T-cell (primary cell): ENCODE results near the gene BLOC1S5. TPM values are rescaled to one million over a fixed set of nuclear protein-coding genes. Genes with fewer than 3 reads are reported as not detected.

Source experiments
- ATAC-seq, 4 experiments: fragments of 200-7000 bp in 3 of 4; fragments of 150-1000 bp in 1 of 4; cut with Tn5 transposase; replicated peaks in 1 of 4; 1 replicate in 3 of 4; 2 replicates in 1 of 4; pipeline ENCODE4 v1.10.0; 2021; ENCODE audit warnings: moderate library complexity in 3 of 4, mild to moderate bottlenecking in 2 of 4, moderate number of reproducible peaks in 1 of 4
- CTCF ChIA-PET, 2 donors: fragments of 300-600 bp; sonication (Branson Sonifier 250); formaldehyde crosslinking; loops; one replicate each; lab custom pipeline; 2022; ENCODE audit warnings: antibody characterized with exemption in 2 of 2; lab: Charles Lee
- POLR2A ChIA-PET, 2 donors: fragments of 300-600 bp; sonication (Branson Sonifier 250); formaldehyde crosslinking; loops; one replicate each; lab custom pipeline; 2022; ENCODE audit warnings: antibody characterized with exemption in 2 of 2; lab: Charles Lee
- DNase-seq, 35 experiments: peaks; one replicate each; pipeline versions ENCODE4 v3.0.0 to v3.0.0-alpha.2; 2013 to 2023
- H3K27ac ChIP-seq: one replicate; pipeline ENCODE4 v1.5.1; 2013; ENCODE audit warnings: low read length
- H3K27me3 ChIP-seq, 2 experiments: replicated peaks in 1 of 2; 1 replicate in 1 of 2; 2 replicates in 1 of 2; pipeline versions ENCODE4 v1.6.1 to v1.7.0; 2013; ENCODE audit warnings: low read length in 1 of 2, mixed read lengths in 1 of 2; ENCODE audit not compliant: control insufficient read depth in 2 of 2, insufficient read depth in 2 of 2; ENCODE audit errors: extremely low read depth in 1 of 2
- H3K36me3 ChIP-seq, 2 donors: 1 replicate in 1 of 2; 2 replicates in 1 of 2; pipeline versions ENCODE4 v1.6.1 to v1.7.0; 2013; ENCODE audit warnings: low read length in 1 of 2; ENCODE audit not compliant: control insufficient read depth in 2 of 2, insufficient read depth in 1 of 2; ENCODE audit errors: extremely low read depth in 1 of 2
- H3K4me1 ChIP-seq, 2 experiments: 1 replicate in 1 of 2; 2 replicates in 1 of 2; pipeline versions ENCODE4 v1.6.1 to v1.7.0; 2013; ENCODE audit warnings: low read length in 2 of 2, mixed read lengths in 1 of 2; ENCODE audit not compliant: insufficient read depth in 2 of 2, control insufficient read depth in 1 of 2; ENCODE audit errors: extremely low read depth in 1 of 2
- H3K4me3 ChIP-seq, 2 donors: 1 replicate in 1 of 2; 2 replicates in 1 of 2; pipeline versions ENCODE4 v1.5.1 to v1.7.0; 2013; ENCODE audit warnings: mild to moderate bottlenecking in 2 of 2, low read length in 1 of 2, moderate library complexity in 1 of 2; ENCODE audit not compliant: control insufficient read depth in 1 of 2; ENCODE audit errors: extremely low read depth in 1 of 2
- H3K9me3 ChIP-seq: 2 replicates; pipeline ENCODE4 v1.7.0; 2013
- H3K27ac Mint-ChIP-seq, 2 donors: one replicate each; pipeline ENCODE4 v1.8.0; 2020 to 2021; ENCODE audit warnings: mild to moderate bottlenecking in 2 of 2, mixed read lengths in 2 of 2
- H3K27me3 Mint-ChIP-seq, 2 donors: one replicate each; pipeline ENCODE4 v1.8.0; 2021 to 2022; ENCODE audit warnings: mixed read lengths in 2 of 2
- H3K36me3 Mint-ChIP-seq: one replicate; pipeline ENCODE4 v1.8.0; 2021; ENCODE audit warnings: mixed read lengths
- H3K4me1 Mint-ChIP-seq, 3 donors: one replicate each; pipeline ENCODE4 v1.8.0; 2020 to 2022; ENCODE audit warnings: mixed read lengths in 3 of 3, mild to moderate bottlenecking in 1 of 3
- H3K4me3 Mint-ChIP-seq, 3 donors: one replicate each; pipeline ENCODE4 v1.8.0; 2020 to 2022; ENCODE audit warnings: mild to moderate bottlenecking in 3 of 3, mixed read lengths in 3 of 3, moderate library complexity in 3 of 3
- H3K9me3 Mint-ChIP-seq, 3 donors: one replicate each; pipeline ENCODE4 v1.8.0; 2020 to 2022; ENCODE audit warnings: mixed read lengths in 3 of 3
- WGBS: methylation state at CpG from one replicate; pipeline ENCODE4 v1.1.5; 2013; ENCODE audit warnings: missing lambda C conversion rate; ENCODE audit not compliant: insufficient coverage; 5-methylcytosine and 5-hydroxymethylcytosine counted together
- total RNA-seq, 35 experiments: library from RNA in 6 of 35; stranded (reverse) in 6 of 35; fragments of 120-200 nt in 1 of 35; gene quantifications; one replicate each; pipeline versions ENCODE4 v1.2.1 to v1.2.4 and lab custom pipeline; 2013 to 2026

BLOC1S5 gene
- total RNA-seq, 5 donors from 2014 or later (not counting 1 experiment from before 2014, with no cell fraction given) = 12.3 to 26.9 (median 18.1) TPM

- H3K27ac ChIP-seq = no peak overlapping the region
- Mint-ChIP-seq H3K36me3 (peaks cover 4% of the 10 kb centered on the region), H3K4me3 (no peak overlapping the region), H3K27me3 (peaks cover 13 to 22% of the 10 kb centered on the region in 2 donors), H3K27ac (no peak overlapping the region), H3K4me1 (peaks cover 0 to 6% (median 5%) of the 10 kb centered on the region in 3 donors), H3K9me3 (peaks cover 0 to 5% (median 4%) of the 10 kb centered on the region in 3 donors)
- DNase-seq = no peak
- CTCF ChIA-PET = no interaction called here
- ATAC-seq = no peak
- no peaks in the 10 kb centered on the region for H3K36me3 ChIP-seq
- peaks cover 0 to 12% of the 10 kb centered on the region in 2 experiments for H3K27me3 ChIP-seq
- WGBS = 41% methylated on average over 13 of the region's 18 CpGs
- no peaks in the 10 kb centered on the region for H3K9me3 ChIP-seq
- H3K4me1 ChIP-seq = no peaks in the 10 kb centered on the region
- POLR2A ChIA-PET = no interaction called here
- no peak overlapping the region for H3K4me3 ChIP-seq
Observed at GRCh38 chr6:7974938-7975763, 89.0 kb downstream of the BLOC1S5 start.

- Histone ChIP-seq H3K4me1 (no peaks in the 10 kb centered on the region), H3K27me3 (peaks cover 0 to 12% of the 10 kb centered on the region in 2 experiments), H3K9me3 (no peaks in the 10 kb centered on the region), H3K4me3 (no peak overlapping the region), H3K36me3 (no peaks in the 10 kb centered on the region), H3K27ac (no peak overlapping the region)
- POLR2A ChIA-PET = no interaction called here
- no peak overlapping the region for H3K4me3 Mint-ChIP-seq
- peaks cover 10% of the 10 kb centered on the region for H3K36me3 Mint-ChIP-seq
- 57% methylated on average over 2 of the region's 5 CpGs for WGBS
- peaks cover 0 to 6% (median 5%) of the 10 kb centered on the region in 3 donors for H3K4me1 Mint-ChIP-seq
- ATAC-seq (no peak), DNase-seq (no peak)
- H3K9me3 Mint-ChIP-seq = peaks cover 3 to 11% (median 4%) of the 10 kb centered on the region in 3 donors
- CTCF ChIA-PET = no interaction called here
- H3K27ac Mint-ChIP-seq = no peak overlapping the region
- H3K27me3 Mint-ChIP-seq = peaks cover 13 to 22% of the 10 kb centered on the region in 2 donors
Observed at GRCh38 chr6:7974565-7974937, 89.6 kb downstream of the BLOC1S5 start.

DNA sequence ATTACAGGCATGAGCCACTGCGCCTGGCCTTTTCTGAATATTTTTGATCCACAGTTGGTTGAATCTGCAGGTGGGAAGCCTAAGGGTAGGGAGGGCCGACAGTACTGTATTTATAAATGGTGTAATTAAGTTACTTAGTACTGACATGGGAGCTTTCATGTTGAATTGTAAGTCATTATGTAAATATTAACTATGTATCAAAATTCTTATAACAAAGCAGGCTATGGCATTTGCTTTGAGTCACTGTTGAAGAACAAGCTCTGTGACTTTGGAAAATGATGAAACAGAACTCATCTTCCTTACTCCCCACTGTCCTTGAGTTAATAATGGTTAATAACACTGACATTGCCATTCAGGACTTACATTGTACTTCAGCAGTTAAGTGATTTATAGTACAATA, 90.6 kb downstream of the BLOC1S5 start:
- DNase-seq (no peak), ATAC-seq (no peak)
- WGBS = 80% methylated on average over 1 of the region's 2 CpGs
- no peak overlapping the region for H3K4me3 ChIP-seq
- no peaks in the 10 kb centered on the region for H3K36me3 ChIP-seq
- ChIA-PET CTCF (no interaction called here), POLR2A (no interaction called here)
- H3K27me3 ChIP-seq = peaks cover 0 to 12% of the 10 kb centered on the region in 2 experiments
- H3K27ac Mint-ChIP-seq = no peak overlapping the region
- H3K27ac ChIP-seq = no peak overlapping the region
- no peak overlapping the region for H3K4me3 Mint-ChIP-seq
- no peaks in the 10 kb centered on the region for H3K4me1 ChIP-seq
- peaks cover 16% of the 10 kb centered on the region for H3K36me3 Mint-ChIP-seq
- peaks cover 3 to 18% (median 9%) of the 10 kb centered on the region in 3 donors for H3K9me3 Mint-ChIP-seq
- H3K27me3 Mint-ChIP-seq = peaks cover 14 to 26% of the 10 kb centered on the region in 2 donors
- H3K9me3 ChIP-seq = no peaks in the 10 kb centered on the region
- H3K4me1 Mint-ChIP-seq = peaks cover 0 to 6% (median 5%) of the 10 kb centered on the region in 3 donors

DNA sequence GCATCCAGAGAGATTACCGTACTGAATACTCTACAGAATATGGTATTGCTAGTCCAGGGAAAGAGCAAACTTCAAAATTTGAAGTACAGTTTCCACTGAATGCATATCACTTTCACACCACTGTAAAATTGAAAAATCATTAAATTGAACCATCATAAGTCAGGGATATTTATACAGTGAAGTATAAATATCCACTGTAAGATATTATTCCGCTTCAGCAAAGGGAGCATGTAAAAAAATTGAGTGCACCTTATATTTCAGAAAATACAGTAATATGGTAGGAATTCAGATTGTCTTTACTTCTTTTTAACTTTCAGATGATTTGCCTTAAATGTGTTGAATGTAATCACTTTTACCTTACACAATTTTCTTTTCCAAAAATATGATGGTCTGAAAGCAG, 92.7 kb downstream of the BLOC1S5 start:
- ATAC-seq = no peak
- Mint-ChIP-seq H3K27ac (no peak overlapping the region), H3K4me3 (no peak overlapping the region), H3K9me3 (peaks cover 3 to 18% (median 9%) of the 10 kb centered on the region in 3 donors), H3K36me3 (peaks cover 16% of the 10 kb centered on the region), H3K4me1 (peaks cover 0 to 6% (median 5%) of the 10 kb centered on the region in 3 donors), H3K27me3 (peaks cover 12 to 20% of the 10 kb centered on the region in 2 donors)
- Histone ChIP-seq H3K4me1 (no peaks in the 10 kb centered on the region), H3K36me3 (no peaks in the 10 kb centered on the region), H3K27ac (no peak overlapping the region), H3K27me3 (peaks cover 0 to 9% of the 10 kb centered on the region in 2 experiments), H3K9me3 (no peaks in the 10 kb centered on the region), H3K4me3 (no peak overlapping the region)
- DNase-seq = no peak
- ChIA-PET POLR2A (no interaction called here), CTCF (no interaction called here)
- WGBS = no CpG with 5 or more reads among the region's 2 CpGs

GRCh38 chr6:7970616-7971015, 93.6 kb downstream of the BLOC1S5 start:
- peaks cover 3 to 18% (median 9%) of the 10 kb centered on the region in 3 donors for H3K9me3 Mint-ChIP-seq
- Histone ChIP-seq H3K4me3 (no peak overlapping the region), H3K9me3 (no peaks in the 10 kb centered on the region), H3K27ac (no peak overlapping the region), H3K4me1 (no peaks in the 10 kb centered on the region), H3K36me3 (no peaks in the 10 kb centered on the region), H3K27me3 (peaks cover 0 to 4% of the 10 kb centered on the region in 2 experiments)
- H3K27ac Mint-ChIP-seq = no peak overlapping the region
- H3K4me3 Mint-ChIP-seq = no peak overlapping the region
- DNase-seq = no peak
- POLR2A ChIA-PET = no interaction called here
- CTCF ChIA-PET = no interaction called here
- peaks cover 16% of the 10 kb centered on the region for H3K36me3 Mint-ChIP-seq
- peaks cover 10 to 14% of the 10 kb centered on the region in 2 donors for H3K27me3 Mint-ChIP-seq
- 100% methylated on average over 1 of the region's 3 CpGs for WGBS
- peaks cover 0 to 4% (median 4%) of the 10 kb centered on the region in 3 donors for H3K4me1 Mint-ChIP-seq
- no peak for ATAC-seq
